HEK293T (cell line): ENCODE data around the gene CDH20.

Experiments
- CTCF ChIA-PET: fragments of 350-600 bp; formaldehyde crosslinking; extraction: SDS; loops from one replicate; lab custom pipeline; 2021; ENCODE audit warnings: antibody characterized with exemption, inconsistent platforms; lab: Yijun Ruan, JAX
- POLR2A ChIA-PET: fragments of 350-600 bp; formaldehyde crosslinking; extraction: SDS; loops from one replicate; lab custom pipeline; 2020; ENCODE audit warnings: antibody characterized with exemption, inconsistent platforms; lab: Yijun Ruan, JAX
- DNase-seq: peaks from one replicate; pipeline ENCODE4 v3.0.0; 2012; ENCODE audit warnings: mixed read lengths; ENCODE audit errors: extremely low spot score
- ARNT ChIP-seq: fragments of 450-650 bp; IDR thresholded peaks from 2 replicates; pipeline ENCODE4 v1.6.1; 2017; ENCODE audit warnings: mild to moderate bottlenecking
- BHLHE40 ChIP-seq: fragments of 450-650 bp; IDR thresholded peaks from 2 replicates; pipeline ENCODE4 v1.6.1; 2016; ENCODE audit warnings: mild to moderate bottlenecking, moderate library complexity, borderline replicate concordance
- CTBP1 ChIP-seq: fragments of 450-650 bp; IDR thresholded peaks from 2 replicates; pipeline ENCODE4 v1.6.1; 2016; ENCODE audit warnings: borderline replicate concordance
- ELF4 ChIP-seq: fragments of 450-650 bp; IDR thresholded peaks from 2 replicates; pipeline ENCODE4 v1.6.1; 2017; ENCODE audit warnings: antibody characterized with exemption
- FOXA1 ChIP-seq: fragments of 450-650 bp; IDR thresholded peaks from 2 replicates; pipeline ENCODE4 v1.6.1; 2016; ENCODE audit warnings: mild to moderate bottlenecking
- FOXK2 ChIP-seq: fragments of 450-650 bp; IDR thresholded peaks from 2 replicates; pipeline ENCODE4 v1.6.1; 2016; ENCODE audit warnings: mild to moderate bottlenecking
- FOXM1 ChIP-seq: fragments of 450-650 bp; IDR thresholded peaks from 2 replicates; pipeline ENCODE4 v1.6.1; 2017; ENCODE audit warnings: mild to moderate bottlenecking, borderline replicate concordance
- HDGF ChIP-seq: fragments of 450-650 bp; IDR thresholded peaks from 2 replicates; pipeline ENCODE4 v1.6.1; 2017; ENCODE audit warnings: antibody characterized with exemption, borderline replicate concordance
- L3MBTL2 ChIP-seq: fragments of 450-650 bp; conservative IDR thresholded peaks from 2 replicates; pipeline ENCODE4 v1.6.1; 2016; ENCODE audit warnings: mild to moderate bottlenecking
- LEF1 ChIP-seq: fragments of 450-650 bp; IDR thresholded peaks from 2 replicates; pipeline ENCODE4 v1.6.1; 2017; ENCODE audit warnings: mild to moderate bottlenecking, borderline replicate concordance
- NFRKB ChIP-seq: fragments of 450-650 bp; IDR thresholded peaks from 2 replicates; pipeline ENCODE4 v1.6.1; 2016; ENCODE audit warnings: mild to moderate bottlenecking, moderate library complexity
- PKNOX1 ChIP-seq: fragments of 450-650 bp; IDR thresholded peaks from 2 replicates; pipeline ENCODE4 v1.6.1; 2016
- SP1 ChIP-seq: fragments of 450-650 bp; IDR thresholded peaks from 2 replicates; pipeline ENCODE4 v1.6.1; 2017
- SUZ12 ChIP-seq: fragments of 450-650 bp; IDR thresholded peaks from 2 replicates; pipeline ENCODE4 v1.6.1; 2016; ENCODE audit warnings: mild to moderate bottlenecking
- TARDBP ChIP-seq: fragments of 450-650 bp; IDR thresholded peaks from 2 replicates; pipeline ENCODE4 v1.6.1; 2016
- ZNF384 ChIP-seq: fragments of 450-650 bp; IDR thresholded peaks from 2 replicates; pipeline ENCODE4 v1.6.1; 2016

The CDH20 gene

GRCh38 chr18:61420218-61420885 is 87.1 kb downstream of the CDH20 start:
- DNase-seq = no peak
- ChIA-PET POLR2A (no interaction called here), CTCF (interaction anchor here (0.6 kb wide), 1 partner anchor 536 kb away, joined by 3 read pairs; no protein-coding TSS in a partner anchor)

GRCh38 chr18:61426492-61427053 is 93.3 kb downstream of the CDH20 start:
- ChIA-PET CTCF (no interaction called here), POLR2A (no interaction called here)
- TF ChIP-seq TARDBP (no peak), CTBP1 (no peak), ARNT (no peak), ZNF384 (no peak), SP1 (no peak), L3MBTL2 (no peak), NFRKB (no peak), FOXK2 (no peak), FOXM1 (no peak), HDGF (no peak), PKNOX1 (no peak), BHLHE40 (no peak), FOXA1 (no peak), LEF1 (no peak), SUZ12 (no peak), ELF4 (no peak)
- DNase-seq = no peak

More at GRCh38 chr18:61420218-61420885, 87.1 kb downstream of the CDH20 start:
- TF ChIP-seq HDGF (no peak), CTBP1 (no peak), FOXM1 (no peak), PKNOX1 (no peak), SUZ12 (no peak), ZNF384 (no peak), FOXA1 (no peak), NFRKB (no peak), SP1 (no peak), L3MBTL2 (no peak), FOXK2 (no peak), ARNT (no peak), BHLHE40 (no peak), TARDBP (no peak), ELF4 (no peak)

- no peak for DNase-seq
- ChIA-PET CTCF (no interaction called here), POLR2A (no interaction called here)
- no peak for TF ChIP-seq NFRKB
- no peak for TF ChIP-seq L3MBTL2
- TF ChIP-seq SUZ12 = no peak
- TF ChIP-seq PKNOX1 = no peak
- TF ChIP-seq ZNF384 = no peak
- no peak for TF ChIP-seq ARNT
- TF ChIP-seq FOXA1 = no peak
- no peak for TF ChIP-seq ELF4
- no peak for TF ChIP-seq TARDBP
- TF ChIP-seq LEF1 = no peak
- no peak for TF ChIP-seq CTBP1
- no peak for TF ChIP-seq FOXM1
- no peak for TF ChIP-seq FOXK2
- no peak for TF ChIP-seq BHLHE40
- TF ChIP-seq SP1 = no peak
- no peak for TF ChIP-seq HDGF
Observed at GRCh38 chr18:61428266-61428665, 95.0 kb downstream of the CDH20 start.

GRCh38 chr18:61432590-61432989 is 99.4 kb downstream of the CDH20 start:
- TF ChIP-seq FOXA1 = no peak
- TF ChIP-seq FOXK2 = no peak
- TF ChIP-seq L3MBTL2 = no peak
- TF ChIP-seq ARNT = no peak
- ChIA-PET CTCF (no interaction called here), POLR2A (no interaction called here)
- DNase-seq = no peak

- ChIA-PET CTCF (no interaction called here), POLR2A (no interaction called here)
- TF ChIP-seq FOXK2 = no peak
- no peak for TF ChIP-seq FOXM1
- TF ChIP-seq ELF4 = no peak
- no peak for TF ChIP-seq TARDBP
- no peak for TF ChIP-seq PKNOX1
- no peak for TF ChIP-seq ARNT
- TF ChIP-seq FOXA1 = no peak
- no peak for TF ChIP-seq LEF1
- TF ChIP-seq BHLHE40 = no peak
- no peak for TF ChIP-seq ZNF384
- TF ChIP-seq CTBP1 = no peak
- peak; percentile 20 for DNase-seq
Observed at GRCh38 chr18:61435064-61435652, 101.9 kb downstream of the CDH20 start.
